Activated CD4-positive, CD25-positive, alpha-beta regulatory T cell treated with anti-CD3 and anti-CD28 coated beads, Interleukin-2, amount 50 U/mL, for 16 hours (primary cell): ENCODE measurements around the gene PTPRE.

Source experiments
- DNase-seq: peaks from one replicate; pipeline ENCODE4 v3.0.0-alpha.2; 2020; ENCODE audit warnings: low read depth, low spot score

PTPRE gene

DNA sequence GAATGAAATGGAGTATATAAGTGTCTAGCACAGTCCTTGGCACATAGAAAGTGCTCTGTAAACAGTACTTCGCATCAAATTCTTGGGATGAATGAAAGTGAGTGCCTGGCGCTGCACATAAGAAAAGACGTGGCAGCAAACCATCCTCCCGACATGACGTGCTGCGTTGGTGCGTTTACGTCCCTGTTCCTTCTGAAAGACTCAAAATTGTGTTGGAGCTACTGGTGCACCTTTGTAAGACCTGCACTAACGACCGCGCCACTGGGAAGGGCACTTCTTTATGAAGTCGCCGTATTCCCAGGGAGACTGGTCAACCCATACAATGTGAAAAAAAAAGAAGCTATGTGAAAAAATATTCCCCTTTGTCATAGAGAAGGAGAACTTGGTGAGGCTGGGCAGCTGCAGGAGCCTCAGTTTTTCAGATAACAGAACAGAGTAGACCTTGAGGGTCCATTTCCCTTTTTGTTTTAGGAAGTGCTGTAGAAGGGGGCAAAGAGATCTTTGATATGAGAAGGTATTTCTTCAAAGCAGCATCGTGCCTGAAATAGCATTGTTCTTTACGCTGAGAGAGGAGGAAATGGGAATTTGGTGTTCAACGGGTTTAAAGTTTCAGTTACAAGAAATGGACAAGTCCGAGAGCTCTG is 91.7 kb downstream of the PTPRE start:
- DNase-seq, result no peak

DNA sequence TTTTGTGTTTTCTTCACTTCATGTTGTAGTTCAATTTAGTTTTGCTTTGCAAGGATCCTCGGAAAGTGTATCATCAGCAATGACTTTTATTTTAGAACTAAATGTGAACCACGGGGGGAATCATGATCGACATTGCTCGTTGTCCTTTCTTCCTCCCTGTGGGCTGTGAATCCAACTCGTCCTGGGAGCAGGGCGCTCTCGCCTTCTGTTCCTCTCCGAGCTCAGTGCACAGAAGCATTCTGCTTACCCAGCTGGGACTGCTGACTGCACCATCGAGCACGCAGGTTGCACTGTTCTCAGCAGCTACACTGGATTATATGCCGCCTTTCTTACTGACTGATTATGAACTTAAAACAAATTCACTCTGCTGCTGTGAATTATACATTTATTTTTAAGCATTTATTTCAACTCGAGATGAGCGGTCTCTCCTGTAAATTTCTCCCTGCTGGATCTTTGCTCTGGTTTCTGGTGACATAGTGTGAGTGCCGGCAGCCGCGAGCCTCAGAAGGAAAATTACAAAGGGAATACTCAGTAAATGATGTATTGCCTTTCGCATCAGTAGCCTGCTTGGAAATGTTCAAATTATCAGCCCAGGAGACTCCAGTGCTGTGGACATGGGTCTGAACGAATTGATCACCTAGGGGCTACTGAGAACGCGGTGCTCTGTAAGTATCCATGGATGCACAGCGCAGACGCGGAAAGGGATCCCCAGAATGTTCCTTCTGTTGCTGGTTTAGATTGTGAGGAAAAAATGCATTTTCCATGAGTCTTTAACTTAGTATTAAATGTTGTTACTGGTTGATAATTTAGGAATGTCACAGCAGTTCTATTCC is 92.6 kb downstream of the PTPRE start:
- DNase-seq, result no peak

- no peak for DNase-seq
Measured at GRCh38 chr10:128000471-128001362, 93.8 kb downstream of the PTPRE start.

DNA sequence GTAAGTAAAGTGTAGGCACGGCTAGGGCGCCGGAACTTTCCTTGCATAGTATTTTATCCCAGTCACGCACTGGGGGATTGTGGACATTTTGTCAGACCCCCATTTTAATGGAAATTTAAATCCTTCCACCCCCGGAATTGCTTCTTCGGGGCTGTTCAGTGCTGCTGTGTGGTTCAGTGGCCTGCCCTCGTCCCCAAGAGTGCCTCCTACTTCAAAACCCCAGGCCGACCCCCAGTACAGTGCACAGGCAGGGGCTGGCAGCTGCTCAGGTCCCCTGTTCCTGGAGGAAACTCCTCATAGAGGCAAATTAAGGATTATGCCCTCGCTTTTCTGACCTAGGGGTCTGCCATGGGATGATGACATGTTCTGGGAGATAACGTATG is 94.5 kb downstream of the PTPRE start:
- DNase-seq, result no peak

DNA sequence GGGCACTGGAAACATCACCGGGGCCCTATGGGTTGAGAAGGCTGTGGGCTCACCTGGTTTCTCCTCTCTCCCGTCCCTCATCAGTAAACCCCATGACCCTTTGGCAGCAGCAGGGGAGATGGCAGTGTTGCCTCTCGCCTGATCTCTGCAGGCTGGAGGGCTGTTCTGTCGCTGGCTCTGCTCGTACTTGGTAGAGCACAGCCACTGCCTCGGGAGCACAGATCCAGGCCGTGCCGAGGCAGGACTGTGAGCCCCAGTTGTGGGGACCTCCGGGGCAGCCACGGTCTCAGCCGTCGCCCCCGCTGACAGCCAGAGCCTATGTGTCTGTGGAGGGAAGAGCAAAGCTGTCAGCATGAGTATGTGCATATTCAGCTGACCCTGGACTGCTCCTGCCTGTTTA is 94.9 kb downstream of the PTPRE start:
- DNase-seq, result no peak

- DNase-seq, result no peak
Measured at GRCh38 chr10:128003521-128003920, 96.6 kb downstream of the PTPRE start.

DNA sequence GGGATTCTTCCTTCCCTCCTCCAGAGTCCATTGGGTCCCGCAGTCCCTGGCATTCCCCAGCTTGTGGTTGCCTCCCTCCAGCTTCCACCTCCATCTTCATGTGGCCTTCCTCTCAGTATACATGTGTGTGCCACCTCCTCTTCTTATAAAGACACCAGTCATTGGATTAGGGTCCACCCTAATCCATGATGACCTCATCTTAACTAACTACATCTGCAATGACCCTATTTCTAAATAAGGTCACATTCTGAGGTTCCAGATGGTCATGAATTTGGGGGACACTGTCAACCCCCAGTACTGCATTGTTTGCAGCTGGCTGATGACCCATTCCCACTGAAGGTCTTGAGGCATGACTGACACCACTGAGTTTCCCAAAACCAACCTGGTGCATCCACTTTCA is 99.0 kb downstream of the PTPRE start:
- no peak for DNase-seq

DNA sequence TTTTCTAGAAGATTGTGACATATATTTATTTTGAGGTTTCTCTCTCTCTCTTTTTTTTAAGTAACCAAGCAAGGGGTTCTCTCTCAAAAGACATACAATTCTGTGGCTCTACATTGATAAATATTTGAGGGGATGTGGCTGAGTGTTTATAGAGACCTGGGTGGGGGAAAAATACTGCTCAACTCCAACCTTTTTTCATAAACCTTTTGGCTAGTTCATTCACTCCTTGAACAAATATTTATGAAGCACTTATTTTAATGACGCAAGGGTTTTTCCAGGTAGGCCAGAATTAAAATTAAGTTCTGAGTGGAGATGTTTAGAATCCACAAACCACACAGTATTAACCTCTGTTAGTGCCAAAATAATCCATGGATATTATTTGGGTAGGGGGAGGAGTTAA is 100.2 kb downstream of the PTPRE start:
- no peak for DNase-seq

- no peak for DNase-seq
Measured at GRCh38 chr10:128007971-128008370, 101.1 kb downstream of the PTPRE start.

DNA sequence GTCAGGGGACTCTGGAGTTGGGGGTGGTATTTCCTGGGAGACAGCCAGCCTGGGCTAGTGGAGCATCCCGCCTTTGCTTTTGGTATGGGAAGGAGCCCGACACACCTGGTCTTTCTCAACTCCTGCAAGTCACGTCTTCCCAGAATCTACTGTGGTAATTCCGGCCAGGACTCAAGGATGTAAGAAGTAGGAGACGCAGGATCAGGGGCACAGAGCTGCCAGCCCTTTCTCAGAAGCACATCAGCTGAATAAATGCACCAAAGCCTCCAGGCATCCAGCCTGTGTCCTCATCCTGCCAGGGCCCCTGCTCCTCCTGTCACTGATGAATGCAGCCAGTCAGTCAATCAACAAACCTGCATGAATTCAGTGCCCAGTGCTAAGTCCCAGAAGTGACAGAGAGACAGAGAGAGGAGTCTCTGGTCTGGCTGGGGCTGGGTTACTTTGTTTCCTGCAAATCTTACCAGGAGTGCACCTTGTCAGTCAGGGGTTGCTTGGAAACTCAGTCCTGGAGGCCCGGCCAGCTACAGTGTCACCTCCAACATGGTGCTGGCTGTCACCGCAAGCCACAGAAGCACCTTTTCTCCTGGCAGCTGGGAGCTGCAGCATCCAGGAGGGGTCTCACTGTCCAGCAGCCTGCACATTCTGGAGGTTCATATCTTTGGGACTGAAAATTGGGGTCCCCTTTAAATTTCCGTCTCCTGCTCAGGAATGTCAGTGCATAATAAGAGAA is 101.8 kb downstream of the PTPRE start:
- DNase-seq, result no peak

GRCh38 chr10:128009372-128010126 is 102.6 kb downstream of the PTPRE start:
- no peak for DNase-seq

DNA sequence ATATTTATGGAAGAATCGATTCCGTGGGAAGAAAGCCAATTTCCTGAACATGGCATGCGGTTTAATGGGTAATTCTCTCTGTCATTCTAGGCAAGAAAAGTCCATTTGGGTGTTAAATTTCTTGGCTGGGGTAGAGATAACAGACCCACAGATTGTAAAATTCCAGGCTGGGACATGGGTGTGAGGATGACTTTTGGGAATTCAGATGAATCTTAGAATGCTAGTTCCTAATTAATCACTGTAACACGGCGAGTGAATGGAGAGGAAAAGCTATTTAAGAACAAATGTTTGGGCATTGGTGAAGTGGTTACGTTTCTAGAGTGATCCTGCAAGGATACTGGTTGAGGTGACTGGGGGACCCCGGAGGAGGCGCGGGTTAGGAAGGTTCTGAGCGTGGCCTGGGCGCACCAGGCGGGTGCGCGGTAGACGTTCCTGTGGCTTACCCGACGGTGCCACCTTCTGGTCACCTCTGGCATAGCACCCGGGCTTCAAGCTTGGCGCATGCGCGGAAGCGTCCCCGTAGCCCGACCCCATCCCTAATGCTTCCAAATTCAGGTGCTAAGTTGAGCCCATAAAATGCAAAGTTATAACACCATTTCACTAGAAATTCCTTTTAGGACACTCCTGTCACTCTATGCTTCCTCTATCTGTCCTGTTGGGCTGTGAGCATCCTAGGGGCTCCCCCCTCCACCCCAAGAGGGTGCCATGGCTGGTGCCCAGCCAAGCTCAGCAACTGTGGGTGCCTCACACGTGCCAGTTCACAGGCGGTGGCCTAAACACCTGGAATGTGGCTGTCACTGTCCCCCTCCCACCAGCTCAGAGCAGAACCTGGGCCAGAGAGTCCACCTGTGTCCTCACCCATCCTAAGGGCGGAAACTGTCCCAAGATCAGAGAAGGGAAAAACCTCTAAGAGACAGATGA is 104.4 kb downstream of the PTPRE start:
- peak; percentile 73 for DNase-seq

GRCh38 chr10:128013626-128014025 is 106.7 kb downstream of the PTPRE start:
- DNase-seq, result no peak

DNA sequence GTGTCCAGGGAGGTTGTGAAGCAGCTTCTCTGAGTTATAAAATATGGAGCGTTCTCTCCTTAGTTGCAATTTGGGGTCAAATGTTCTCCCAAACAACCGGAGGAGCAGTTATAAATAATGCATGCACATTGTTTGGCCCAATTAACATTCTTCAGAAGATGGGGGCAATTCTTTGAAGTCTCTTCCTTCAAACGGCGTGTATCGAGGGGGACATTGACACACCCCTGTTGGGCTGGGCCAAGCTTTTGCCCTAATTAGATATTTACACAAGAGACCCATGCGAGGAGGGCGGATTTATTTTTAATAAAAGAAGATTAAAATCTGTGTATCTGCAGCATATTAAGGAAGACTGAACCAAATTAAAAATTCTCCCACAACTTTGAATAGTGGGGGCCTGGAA is 107.3 kb downstream of the PTPRE start:
- no peak for DNase-seq

- no peak for DNase-seq
Measured at GRCh38 chr10:128016423-128017060, 109.6 kb downstream of the PTPRE start.

DNA sequence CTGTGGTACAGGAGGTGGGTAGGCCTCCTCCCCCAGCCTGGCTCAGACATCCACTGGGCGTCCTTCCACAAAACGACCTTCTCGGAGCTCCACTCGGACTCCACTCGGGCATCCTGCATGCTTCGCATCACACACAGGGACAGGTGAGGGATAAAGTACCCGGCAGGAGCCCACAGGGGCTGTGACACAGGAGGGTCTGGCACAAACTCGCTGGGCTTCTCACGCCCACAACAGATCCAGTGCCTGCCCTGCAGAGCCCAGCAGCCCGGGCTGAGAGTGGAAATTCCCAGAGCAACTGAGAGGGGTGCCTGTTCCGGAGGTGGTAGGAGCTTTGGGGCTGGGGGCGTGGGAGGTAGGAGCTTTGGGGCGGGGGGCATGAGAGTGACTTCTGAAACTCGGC is 110.9 kb downstream of the PTPRE start:
- DNase-seq, result no peak

- DNase-seq, result no peak
Measured at GRCh38 chr10:128018236-128018635, 111.3 kb downstream of the PTPRE start.

- DNase-seq, result no peak
Measured at GRCh38 chr10:128018691-128019090, 111.8 kb downstream of the PTPRE start.
